Left ventricle myocardium inferior (tissue), 1 donor: ENCODE measurements around the gene RBP4. TPM values are rescaled to one million over a fixed set of nuclear protein-coding genes. Genes with fewer than 3 reads are reported as not detected.

Experiments used
- DNase-seq: peaks from one replicate; pipeline ENCODE4 v3.0.0-alpha.2; 2020
- H3K27ac ChIP-seq: fragments of 200-600 bp; replicated peaks from 2 replicates; pipeline ENCODE4 v1.8.0; 2021
- H3K27me3 ChIP-seq: fragments of 200-600 bp; 2 replicates; pipeline ENCODE4 v1.8.0; 2021; ENCODE audit warnings: low read depth
- H3K36me3 ChIP-seq: fragments of 200-600 bp; 2 replicates; pipeline ENCODE4 v1.8.0; 2021
- H3K4me1 ChIP-seq: fragments of 200-600 bp; 2 replicates; pipeline ENCODE4 v1.8.0; 2021
- H3K4me3 ChIP-seq: fragments of 200-600 bp; 2 replicates; pipeline ENCODE4 v1.8.0; 2021; ENCODE audit warnings: mild to moderate bottlenecking, moderate library complexity
- H3K9me3 ChIP-seq: fragments of 200-600 bp; replicated peaks from 2 replicates; pipeline ENCODE4 v1.8.0; 2021
- CTCF ChIP-seq: fragments of 200-600 bp; IDR thresholded peaks from 2 replicates; pipeline ENCODE4 v1.8.0; 2021; ENCODE audit warnings: antibody characterized with exemption, mild to moderate bottlenecking, borderline replicate concordance
- intact Hi-C: fragments of 100-400 bp; cut with micrococcal nuclease; formaldehyde crosslinking; loops from one replicate; pipeline ENCODE4 v1.11.0; 2022
- total RNA-seq: library from RNA; stranded (reverse); fragmentation: NEBNext Ultra II Directional; extraction: Animal tissue kit (Norgen Biotek cat#: 25700); gene quantifications from one replicate; pipeline ENCODE4 v1.2.1, GENCODE V29; 2021
- donor health status: DM: no; HTN: yes; CAD: no; lungs with severe emphysema.

Gene RBP4
- total RNA-seq, 1 donor from 2014 or later: 1.1 TPM

- no peaks in the 10 kb centered on the region for H3K36me3 ChIP-seq
- no peak for TF ChIP-seq CTCF
- peaks cover 16% of the 10 kb centered on the region for H3K4me1 ChIP-seq
- peak; percentile 45 for DNase-seq
- peak within 1 kb of the TSS; percentile 51 for H3K4me3 ChIP-seq
- no peaks in the 10 kb centered on the region for H3K9me3 ChIP-seq
- intact Hi-C loops: no loop called here
- peaks cover 89% of the 10 kb centered on the region for H3K27me3 ChIP-seq
- H3K27ac ChIP-seq: no peak within 1 kb of the TSS
Observed at GRCh38 chr10:93566435-93567276, 34.4 kb downstream of the RBP4 start, which contains the start of gene FFAR4. Gene FFAR4 (plus strand): TSS chr10:93566665. CDS start chr10:93566721, 56 bp downstream.

- intact Hi-C loops: no loop called here
- Histone ChIP-seq H3K36me3 (no peaks in the 10 kb centered on the region), H3K9me3 (no peaks in the 10 kb centered on the region), H3K27me3 (peaks cover 88% of the 10 kb centered on the region), H3K4me1 (peaks cover 16% of the 10 kb centered on the region), H3K4me3 (no peak overlapping the region), H3K27ac (no peak overlapping the region)
- no peak for TF ChIP-seq CTCF
- no peak for DNase-seq
Observed at GRCh38 chr10:93565446-93565845, 35.6 kb downstream of the RBP4 start.

- intact Hi-C loops: no loop called here
- H3K9me3 ChIP-seq: peaks cover 5% of the 10 kb centered on the region
- TF ChIP-seq CTCF: no peak
- no peak overlapping the region for H3K4me3 ChIP-seq
- H3K4me1 ChIP-seq: no peaks in the 10 kb centered on the region
- no peak for DNase-seq
- peaks cover 43% of the 10 kb centered on the region for H3K27me3 ChIP-seq
- H3K27ac ChIP-seq: no peak overlapping the region
- H3K36me3 ChIP-seq: no peaks in the 10 kb centered on the region
Observed at GRCh38 chr10:93560541-93560940, 40.5 kb downstream of the RBP4 start.

- intact Hi-C loops: no loop called here
- Histone ChIP-seq H3K36me3 (no peaks in the 10 kb centered on the region), H3K4me1 (no peaks in the 10 kb centered on the region), H3K4me3 (no peak overlapping the region), H3K9me3 (peaks cover 5% of the 10 kb centered on the region), H3K27me3 (peaks cover 33% of the 10 kb centered on the region), H3K27ac (no peak overlapping the region)
- TF ChIP-seq CTCF: no peak
- DNase-seq: no peak
Observed at GRCh38 chr10:93559490-93559889, 41.5 kb downstream of the RBP4 start.

GRCh38 chr10:93554760-93555432, 46.1 kb downstream of the RBP4 start:
- Histone ChIP-seq H3K27me3 (peaks cover 4% of the 10 kb centered on the region), H3K27ac (no peak overlapping the region), H3K36me3 (no peaks in the 10 kb centered on the region), H3K4me3 (no peak overlapping the region), H3K4me1 (no peaks in the 10 kb centered on the region), H3K9me3 (peaks cover 5% of the 10 kb centered on the region)
- intact Hi-C loops: loop anchor here (5.0 kb wide), 1 partner anchor 127 kb away; no protein-coding TSS in a partner anchor
- peak; percentile 73 for TF ChIP-seq CTCF
- DNase-seq: peak; percentile 69
